BLaER1 (cell line): ENCODE results near the gene SURF4.
"Not testable (repeated sequence)": the region's sequence is repeated elsewhere in the genome, so short reads cannot be mapped to it uniquely, and the experiment has no call there.

Source experiments
- H3K27ac ChIP-seq: shearing (Covaris generic); formaldehyde crosslinking; 2 replicates; pipeline ENCODE4 v1.8.1; 2022
- H3K27me3 ChIP-seq: shearing (Covaris generic); formaldehyde crosslinking; 2 replicates; pipeline ENCODE4 v1.8.1; 2022
- H3K36me3 ChIP-seq: shearing (Covaris generic); formaldehyde crosslinking; 2 replicates; pipeline ENCODE4 v1.8.1; 2022
- H3K4me1 ChIP-seq: shearing (Covaris generic); formaldehyde crosslinking; 2 replicates; pipeline ENCODE4 v1.8.1; 2022
- H3K4me2 ChIP-seq: shearing (Covaris generic); formaldehyde crosslinking; 2 replicates; pipeline ENCODE4 v1.8.1; 2022
- H3K4me3 ChIP-seq: shearing (Covaris generic); formaldehyde crosslinking; 2 replicates; pipeline ENCODE4 v1.8.1; 2022
- H3K9ac ChIP-seq: shearing (Covaris generic); formaldehyde crosslinking; 2 replicates; pipeline ENCODE4 v1.8.1; 2022
- H3K9me3 ChIP-seq: shearing (Covaris generic); formaldehyde crosslinking; 2 replicates; pipeline ENCODE4 v1.8.1; 2022
- H4K20me1 ChIP-seq: shearing (Covaris generic); formaldehyde crosslinking; 2 replicates; pipeline ENCODE4 v1.8.1; 2022
- Cebpa-rat ChIP-seq: shearing (Covaris generic); IDR thresholded peaks from 2 replicates; pipeline ENCODE4 v1.8.1; 2022

SURF4 gene

GRCh38 chr9:133327834-133328484, 47.9 kb downstream of the SURF4 start:
- no peak overlapping the region for H3K4me2 ChIP-seq
- no peak overlapping the region for H3K4me3 ChIP-seq
- peaks cover 11% of the 10 kb centered on the region; the same call in 1 of the 2 replicates for H3K9me3 ChIP-seq
- no peak overlapping the region for H3K27ac ChIP-seq
- no peak overlapping the region for H3K9ac ChIP-seq
- no peak for TF ChIP-seq Cebpa-rat
- H3K36me3 ChIP-seq: peaks cover 49% of the 10 kb centered on the region
- no peaks in the 10 kb centered on the region for H3K27me3 ChIP-seq
- no peaks in the 10 kb centered on the region for H3K4me1 ChIP-seq
- H4K20me1 ChIP-seq: peaks cover 53% of the 10 kb centered on the region

DNA sequence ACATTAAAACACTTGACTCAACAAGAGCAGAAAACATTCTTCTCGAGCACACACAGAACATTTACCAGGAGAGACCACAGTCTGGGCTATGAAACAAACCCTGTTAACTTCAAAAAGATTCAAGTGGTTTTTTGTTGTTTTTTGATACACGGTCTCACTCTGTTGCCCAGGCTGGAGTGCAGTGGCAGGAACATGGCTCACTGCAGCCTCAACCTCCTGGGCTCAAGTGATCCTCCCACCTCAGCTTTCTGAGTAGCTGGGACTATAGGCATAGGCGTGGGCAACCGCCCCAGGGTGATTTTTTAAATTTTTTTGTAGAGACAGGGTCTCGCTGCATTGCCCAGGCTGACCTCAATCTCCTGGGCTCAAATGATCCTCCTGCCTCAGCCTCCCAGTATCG, 48.8 kb downstream of the SURF4 start:
- Histone ChIP-seq H4K20me1 (peaks cover 44% of the 10 kb centered on the region), H3K9me3 (peaks cover 11% of the 10 kb centered on the region; the same call in 1 of the 2 replicates), H3K36me3 (peaks cover 39% of the 10 kb centered on the region)
- not testable (repeated sequence) for H3K27ac ChIP-seq, H3K9ac ChIP-seq, H3K4me2 ChIP-seq, H3K27me3 ChIP-seq, H3K4me1 ChIP-seq, H3K4me3 ChIP-seq

GRCh38 chr9:133323991-133324703, 51.7 kb downstream of the SURF4 start:
- Histone ChIP-seq H3K9ac (no peak overlapping the region), H4K20me1 (peaks cover 15% of the 10 kb centered on the region), H3K4me2 (no peak overlapping the region), H3K36me3 (peaks cover 12% of the 10 kb centered on the region; the same call in 1 of the 2 replicates), H3K27ac (no peak overlapping the region), H3K4me3 (no peak overlapping the region), H3K4me1 (no peaks in the 10 kb centered on the region), H3K9me3 (peaks cover 11% of the 10 kb centered on the region; the same call in 1 of the 2 replicates), H3K27me3 (no peaks in the 10 kb centered on the region)
- TF ChIP-seq Cebpa-rat: no peak

DNA sequence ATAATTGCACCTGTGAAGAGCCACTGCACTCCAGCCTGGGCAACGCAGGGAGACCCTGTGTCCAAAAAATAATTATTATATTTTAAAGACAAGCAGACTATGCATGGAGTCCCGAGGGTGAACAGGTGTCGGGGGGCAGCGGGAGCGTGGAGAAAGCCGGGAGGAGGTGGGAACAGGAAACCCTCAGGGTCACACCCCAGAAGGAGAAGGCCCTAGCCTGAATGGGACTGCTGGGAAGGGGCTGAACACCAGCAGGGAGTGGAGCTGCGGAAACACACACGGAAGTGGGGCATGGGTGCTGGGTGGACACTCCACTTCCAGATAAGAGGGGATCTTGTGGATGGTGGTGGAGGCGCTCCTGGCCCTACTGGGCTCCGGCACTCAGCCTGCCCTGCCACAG, 52.6 kb downstream of the SURF4 start:
- Histone ChIP-seq H3K9ac (no peak overlapping the region), H4K20me1 (peaks cover 6% of the 10 kb centered on the region), H3K36me3 (peaks cover 2% of the 10 kb centered on the region; the same call in 1 of the 2 replicates), H3K27ac (no peak overlapping the region), H3K4me2 (no peak overlapping the region), H3K9me3 (peaks cover 11% of the 10 kb centered on the region; the same call in 1 of the 2 replicates), H3K4me3 (no peak overlapping the region), H3K27me3 (no peaks in the 10 kb centered on the region), H3K4me1 (no peaks in the 10 kb centered on the region)
- TF ChIP-seq Cebpa-rat: no peak

GRCh38 chr9:133322701-133323100, 53.2 kb downstream of the SURF4 start:
- no peak overlapping the region for H3K27ac ChIP-seq
- H3K36me3 ChIP-seq: no peaks in the 10 kb centered on the region
- H3K4me2 ChIP-seq: no peak overlapping the region
- H3K27me3 ChIP-seq: no peaks in the 10 kb centered on the region
- no peaks in the 10 kb centered on the region for H3K4me1 ChIP-seq
- H3K9me3 ChIP-seq: peaks cover 11% of the 10 kb centered on the region; the same call in 1 of the 2 replicates
- H3K9ac ChIP-seq: no peak overlapping the region
- H4K20me1 ChIP-seq: peaks cover under 1% of the 10 kb centered on the region; the same call in 1 of the 2 replicates
- no peak overlapping the region for H3K4me3 ChIP-seq
- TF ChIP-seq Cebpa-rat: no peak

GRCh38 chr9:133321411-133321935, 54.4 kb downstream of the SURF4 start:
- H4K20me1 ChIP-seq: no peaks in the 10 kb centered on the region
- TF ChIP-seq Cebpa-rat: no peak
- no peaks in the 10 kb centered on the region for H3K4me1 ChIP-seq
- no peak overlapping the region for H3K4me3 ChIP-seq
- H3K9ac ChIP-seq: no peak overlapping the region
- no peak overlapping the region for H3K27ac ChIP-seq
- peaks cover 11% of the 10 kb centered on the region; the same call in 1 of the 2 replicates for H3K9me3 ChIP-seq
- no peak overlapping the region for H3K4me2 ChIP-seq
- no peaks in the 10 kb centered on the region for H3K36me3 ChIP-seq
- no peaks in the 10 kb centered on the region for H3K27me3 ChIP-seq

DNA sequence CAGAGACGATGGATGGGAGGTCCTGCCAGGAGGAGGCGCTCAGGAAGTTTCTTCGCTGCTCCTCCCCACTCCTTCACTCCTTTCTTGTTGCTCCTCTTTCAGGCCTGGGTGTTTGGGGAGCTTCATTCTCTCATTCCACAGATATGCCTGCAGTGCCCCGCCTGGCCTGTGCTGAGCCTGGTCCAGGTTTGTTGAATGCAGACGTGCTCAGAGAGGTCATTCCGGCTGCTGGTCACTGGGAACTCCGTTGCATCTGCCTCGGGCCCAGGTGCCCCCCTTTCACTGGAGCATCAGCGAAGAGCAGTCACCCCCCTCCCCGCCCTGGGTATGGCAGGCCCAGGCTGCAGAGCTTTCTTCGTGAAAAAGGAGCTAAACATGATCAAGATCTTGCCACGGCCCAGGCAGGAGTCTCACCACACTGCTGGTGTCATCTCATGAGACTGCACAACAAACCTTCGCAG, 55.4 kb downstream of the SURF4 start:
- H3K36me3 ChIP-seq: no peaks in the 10 kb centered on the region
- no peak overlapping the region for H3K27ac ChIP-seq
- H4K20me1 ChIP-seq: no peaks in the 10 kb centered on the region
- no peak for TF ChIP-seq Cebpa-rat
- H3K4me1 ChIP-seq: no peaks in the 10 kb centered on the region
- no peak overlapping the region for H3K4me2 ChIP-seq
- H3K9ac ChIP-seq: no peak overlapping the region
- no peaks in the 10 kb centered on the region for H3K27me3 ChIP-seq
- H3K9me3 ChIP-seq: peaks cover 11% of the 10 kb centered on the region; the same call in 1 of the 2 replicates
- no peak overlapping the region for H3K4me3 ChIP-seq

DNA sequence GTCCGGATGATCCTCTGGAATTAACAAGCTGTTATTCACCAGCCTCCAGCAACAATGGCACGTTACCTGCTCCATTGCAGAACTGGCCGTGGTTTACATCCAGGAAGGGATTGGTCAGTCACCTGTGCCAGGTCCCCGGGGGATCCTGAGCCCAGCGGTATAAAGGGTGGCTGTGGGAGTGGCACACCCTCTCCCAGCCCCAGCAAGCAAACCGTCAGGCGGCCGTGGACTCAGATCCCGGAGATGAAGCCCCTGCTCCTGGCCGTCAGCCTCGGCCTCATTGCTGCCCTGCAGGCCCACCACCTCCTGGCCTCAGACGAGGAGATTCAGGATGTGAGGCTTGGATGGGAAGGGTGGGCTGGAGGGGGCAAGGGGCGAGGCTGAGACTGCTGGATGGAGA, 58.3 kb downstream of the SURF4 start:
- not testable (repeated sequence) for H3K4me3 ChIP-seq, H3K4me1 ChIP-seq, H3K9me3 ChIP-seq, H4K20me1 ChIP-seq, H3K27me3 ChIP-seq, H3K36me3 ChIP-seq, H3K4me2 ChIP-seq, H3K27ac ChIP-seq, H3K9ac ChIP-seq

GRCh38 chr9:133315997-133316396, 59.9 kb downstream of the SURF4 start:
- H3K9me3 ChIP-seq: no peaks in the 10 kb centered on the region
- H4K20me1 ChIP-seq: no peaks in the 10 kb centered on the region
- H3K4me2 ChIP-seq: no peak overlapping the region
- H3K27me3 ChIP-seq: no peaks in the 10 kb centered on the region
- H3K4me3 ChIP-seq: no peak overlapping the region
- H3K27ac ChIP-seq: no peak overlapping the region
- no peaks in the 10 kb centered on the region for H3K36me3 ChIP-seq
- TF ChIP-seq Cebpa-rat: no peak
- H3K9ac ChIP-seq: no peak overlapping the region
- no peaks in the 10 kb centered on the region for H3K4me1 ChIP-seq
